Measurements from ENCODE around the gene CABLES2.

The CABLES2 gene

GRCh38 chr20:62392621-62393334 is 14.3 kb downstream of the CABLES2 start:
- H3K36me3 ChIP-seq (ENCODE audit: control insufficient read depth, insufficient read depth, low read length): peaks cover 39% of the 10 kb centered on the region
- H3K27ac ChIP-seq (ENCODE audit: low read depth, low read length, severe bottlenecking): no peak overlapping the region
- WGBS, 2 experiments (ENCODE audit: insufficient coverage in 2 of 2): 90 to 97% methylated on average over 17 to 20 of the region's 21 CpGs

GRCh38 chr20:62392077-62392418 is 15.0 kb downstream of the CABLES2 start:
- Histone ChIP-seq H3K4me3 (ENCODE audit: extremely low read depth, insufficient read depth, low read length, poor library complexity, severe bottlenecking) (no peak overlapping the region), H3K36me3 (ENCODE audit: control insufficient read depth, insufficient read depth, low read length) (peaks cover 43% of the 10 kb centered on the region), H3K4me1 (ENCODE audit: control insufficient read depth, insufficient read depth, low read length, poor library complexity, severe bottlenecking) (peaks cover 10% of the 10 kb centered on the region), H3K27ac (ENCODE audit: low read depth, low read length, severe bottlenecking) (no peak overlapping the region), H3K9me3 (ENCODE audit: control insufficient read depth, low read length) (no peaks in the 10 kb centered on the region)
- WGBS, 2 experiments (ENCODE audit: insufficient coverage in 2 of 2): 91 to 97% methylated on average over 4 to 10 of the region's 10 CpGs

More at GRCh38 chr20:62392621-62393334, 14.3 kb downstream of the CABLES2 start:
- no peak overlapping the region for H3K4me3 ChIP-seq (ENCODE audit: extremely low read depth, insufficient read depth, low read length, poor library complexity, severe bottlenecking)
- peaks cover 9% of the 10 kb centered on the region for H3K4me1 ChIP-seq (ENCODE audit: control insufficient read depth, insufficient read depth, low read length, poor library complexity, severe bottlenecking)
- H3K9me3 ChIP-seq (ENCODE audit: control insufficient read depth, low read length): no peaks in the 10 kb centered on the region

GRCh38 chr20:62391165-62392076 is 15.7 kb downstream of the CABLES2 start:
- Histone ChIP-seq H3K4me1 (ENCODE audit: control insufficient read depth, insufficient read depth, low read length, poor library complexity, severe bottlenecking) (peaks cover 10% of the 10 kb centered on the region), H3K4me3 (ENCODE audit: extremely low read depth, insufficient read depth, low read length, poor library complexity, severe bottlenecking) (no peak overlapping the region), H3K27ac (ENCODE audit: low read depth, low read length, severe bottlenecking) (no peak overlapping the region), H3K36me3 (ENCODE audit: control insufficient read depth, insufficient read depth, low read length) (peaks cover 43% of the 10 kb centered on the region), H3K9me3 (ENCODE audit: control insufficient read depth, low read length) (no peaks in the 10 kb centered on the region)
- WGBS, 2 experiments (ENCODE audit: insufficient coverage in 2 of 2): 95% methylated on average over 43 to 44 of the region's 44 CpGs

- Histone ChIP-seq H3K4me1 (ENCODE audit: control insufficient read depth, insufficient read depth, low read length, poor library complexity, severe bottlenecking) (peaks cover 10% of the 10 kb centered on the region), H3K36me3 (ENCODE audit: control insufficient read depth, insufficient read depth, low read length) (peaks cover 43% of the 10 kb centered on the region), H3K9me3 (ENCODE audit: control insufficient read depth, low read length) (no peaks in the 10 kb centered on the region), H3K27ac (ENCODE audit: low read depth, low read length, severe bottlenecking) (no peak overlapping the region), H3K4me3 (ENCODE audit: extremely low read depth, insufficient read depth, low read length, poor library complexity, severe bottlenecking) (no peak overlapping the region)
- 94% methylated on average over 20 to 27 of the region's 29 CpGs for WGBS, 2 experiments (ENCODE audit: insufficient coverage in 2 of 2)
These were observed 16.5 kb downstream of the CABLES2 start for GRCh38 chr20:62390317-62391164.

GRCh38 chr20:62389601-62390087 is 17.4 kb downstream of the CABLES2 start:
- 96 to 100% methylated on average over 4 of the region's 5 CpGs for WGBS, 2 experiments (ENCODE audit: insufficient coverage in 2 of 2)
- no peaks in the 10 kb centered on the region for H3K9me3 ChIP-seq (ENCODE audit: control insufficient read depth, low read length)
- H3K4me1 ChIP-seq (ENCODE audit: control insufficient read depth, insufficient read depth, low read length, poor library complexity, severe bottlenecking): peaks cover 14% of the 10 kb centered on the region
- no peak overlapping the region for H3K27ac ChIP-seq (ENCODE audit: low read depth, low read length, severe bottlenecking)
- peaks cover 51% of the 10 kb centered on the region for H3K36me3 ChIP-seq (ENCODE audit: control insufficient read depth, insufficient read depth, low read length)
- no peak overlapping the region for H3K4me3 ChIP-seq (ENCODE audit: extremely low read depth, insufficient read depth, low read length, poor library complexity, severe bottlenecking)

GRCh38 chr20:62388839-62389600 is 18.1 kb downstream of the CABLES2 start:
- Histone ChIP-seq H3K9me3 (ENCODE audit: control insufficient read depth, low read length) (no peaks in the 10 kb centered on the region), H3K27ac (ENCODE audit: low read depth, low read length, severe bottlenecking) (no peak overlapping the region), H3K4me3 (ENCODE audit: extremely low read depth, insufficient read depth, low read length, poor library complexity, severe bottlenecking) (peak overlapping the region; percentile 99), H3K4me1 (ENCODE audit: control insufficient read depth, insufficient read depth, low read length, poor library complexity, severe bottlenecking) (peaks cover 14% of the 10 kb centered on the region), H3K36me3 (ENCODE audit: control insufficient read depth, insufficient read depth, low read length) (peaks cover 55% of the 10 kb centered on the region)
- WGBS, 2 experiments (ENCODE audit: insufficient coverage in 2 of 2): 96 to 99% methylated on average over 10 of the region's 11 CpGs

- Histone ChIP-seq H3K4me3 (ENCODE audit: extremely low read depth, insufficient read depth, low read length, poor library complexity, severe bottlenecking) (peak overlapping the region; percentile 99), H3K4me1 (ENCODE audit: control insufficient read depth, insufficient read depth, low read length, poor library complexity, severe bottlenecking) (peaks cover 14% of the 10 kb centered on the region), H3K27ac (ENCODE audit: low read depth, low read length, severe bottlenecking) (no peak overlapping the region), H3K36me3 (ENCODE audit: control insufficient read depth, insufficient read depth, low read length) (peaks cover 55% of the 10 kb centered on the region), H3K9me3 (ENCODE audit: control insufficient read depth, low read length) (no peaks in the 10 kb centered on the region)
- WGBS, 2 experiments (ENCODE audit: insufficient coverage in 2 of 2): 81 to 85% methylated on average over 15 to 17 of the region's 20 CpGs
These were observed 19.0 kb downstream of the CABLES2 start for GRCh38 chr20:62387933-62388635.

- peak overlapping the region; percentile 18 for H3K27ac ChIP-seq (ENCODE audit: low read depth, low read length, severe bottlenecking)
- 4 to 6% methylated on average over 30 to 36 of the region's 47 CpGs for WGBS, 2 experiments (ENCODE audit: insufficient coverage in 2 of 2)
- H3K4me3 ChIP-seq (ENCODE audit: extremely low read depth, insufficient read depth, low read length, poor library complexity, severe bottlenecking): peak overlapping the region; percentile 99
- no peaks in the 10 kb centered on the region for H3K9me3 ChIP-seq (ENCODE audit: control insufficient read depth, low read length)
- H3K4me1 ChIP-seq (ENCODE audit: control insufficient read depth, insufficient read depth, low read length, poor library complexity, severe bottlenecking): peaks cover 14% of the 10 kb centered on the region
- peaks cover 55% of the 10 kb centered on the region for H3K36me3 ChIP-seq (ENCODE audit: control insufficient read depth, insufficient read depth, low read length)
These were observed 19.7 kb downstream of the CABLES2 start for GRCh38 chr20:62387219-62387913.
